Activated T-helper 1 cell treated with anti-CD3 and anti-CD28 coated beads, Interleukin-12 subunit alpha, Interleukin-12 subunit beta, Interleukin-2, Interleukin-4 antibody, amounts not matched to agents 30 ng/mL and 10 ng/mL and 1 ng/mL, durations not matched to agents 14 hours and 24 hours and 36 hours (primary cell): ENCODE data around the gene GOLPH3. TPM values are rescaled to one million over a fixed set of nuclear protein-coding genes. Genes with fewer than 3 reads are reported as not detected.

Source experiments
- DNase-seq: peaks from one replicate; pipeline ENCODE4 v3.0.0; 2021; ENCODE audit warnings: low spot score
- H3K27ac Mint-ChIP-seq: one replicate; pipeline ENCODE4 v1.8.0; 2021; ENCODE audit warnings: mild to moderate bottlenecking, mixed read lengths
- H3K27me3 Mint-ChIP-seq: one replicate; pipeline ENCODE4 v1.8.0; 2022; ENCODE audit warnings: mild to moderate bottlenecking, moderate library complexity, mixed read lengths; ENCODE audit not compliant: insufficient read depth
- H3K36me3 Mint-ChIP-seq: one replicate; pipeline ENCODE4 v1.8.0; 2021; ENCODE audit warnings: low read depth, mixed read lengths
- H3K4me1 Mint-ChIP-seq: one replicate; pipeline ENCODE4 v1.8.0; 2021; ENCODE audit warnings: low read depth, mixed read lengths
- H3K4me3 Mint-ChIP-seq: one replicate; pipeline ENCODE4 v1.8.0; 2021; ENCODE audit warnings: mild to moderate bottlenecking, moderate library complexity, mixed read lengths
- H3K9me3 Mint-ChIP-seq: one replicate; pipeline ENCODE4 v1.8.0; 2021; ENCODE audit warnings: mixed read lengths
- intact Hi-C: fragments of 100-400 bp; cut with micrococcal nuclease; formaldehyde crosslinking; loops from one replicate; pipeline ENCODE4 v1.15.1; 2024
- total RNA-seq: library from RNA; stranded (reverse); gene quantifications from 2 replicates; pipeline ENCODE4 v1.2.3, GENCODE V29; 2022

Gene GOLPH3
- total RNA-seq, 1 donor from 2014 or later, result 85.1 TPM

GRCh38 chr5:32099486-32100035, 74.6 kb downstream of the GOLPH3 start:
- Mint-ChIP-seq H3K4me3 (no peak overlapping the region), H3K27ac (no peak overlapping the region), H3K36me3 (peaks cover 6% of the 10 kb centered on the region), H3K9me3 (no peaks in the 10 kb centered on the region), H3K27me3 (no peaks in the 10 kb centered on the region), H3K4me1 (no peaks in the 10 kb centered on the region)
- DNase-seq, result no peak
- intact Hi-C loops, result no loop called here

GRCh38 chr5:32098890-32099310, 75.2 kb downstream of the GOLPH3 start:
- Mint-ChIP-seq H3K9me3 (no peaks in the 10 kb centered on the region), H3K36me3 (peaks cover 6% of the 10 kb centered on the region), H3K4me3 (no peak overlapping the region), H3K27me3 (no peaks in the 10 kb centered on the region), H3K27ac (no peak overlapping the region), H3K4me1 (no peaks in the 10 kb centered on the region)
- intact Hi-C loops, result no loop called here
- DNase-seq, result no peak

GRCh38 chr5:32098291-32098690, 75.8 kb downstream of the GOLPH3 start:
- DNase-seq, result no peak
- Mint-ChIP-seq H3K27ac (no peak overlapping the region), H3K4me1 (no peaks in the 10 kb centered on the region), H3K27me3 (no peaks in the 10 kb centered on the region), H3K36me3 (peaks cover 6% of the 10 kb centered on the region), H3K9me3 (no peaks in the 10 kb centered on the region), H3K4me3 (no peak overlapping the region)
- intact Hi-C loops, result no loop called here

- no peak for DNase-seq
- intact Hi-C loops, result no loop called here
- H3K9me3 Mint-ChIP-seq, result no peaks in the 10 kb centered on the region
- H3K4me3 Mint-ChIP-seq, result no peak overlapping the region
- no peaks in the 10 kb centered on the region for H3K4me1 Mint-ChIP-seq
- H3K27ac Mint-ChIP-seq, result no peak overlapping the region
- H3K27me3 Mint-ChIP-seq, result no peaks in the 10 kb centered on the region
- peaks cover 3% of the 10 kb centered on the region for H3K36me3 Mint-ChIP-seq
Observed at GRCh38 chr5:32096891-32097595, 77.1 kb downstream of the GOLPH3 start.

- Mint-ChIP-seq H3K27me3 (no peaks in the 10 kb centered on the region), H3K27ac (no peak overlapping the region), H3K4me3 (no peak overlapping the region), H3K4me1 (no peaks in the 10 kb centered on the region), H3K36me3 (peaks cover 3% of the 10 kb centered on the region), H3K9me3 (no peaks in the 10 kb centered on the region)
- no peak for DNase-seq
- intact Hi-C loops, result no loop called here
Observed at GRCh38 chr5:32095261-32095671, 78.9 kb downstream of the GOLPH3 start.

GRCh38 chr5:32094691-32095090, 79.4 kb downstream of the GOLPH3 start:
- no peaks in the 10 kb centered on the region for H3K4me1 Mint-ChIP-seq
- no peak for DNase-seq
- no peaks in the 10 kb centered on the region for H3K27me3 Mint-ChIP-seq
- no peak overlapping the region for H3K4me3 Mint-ChIP-seq
- no peaks in the 10 kb centered on the region for H3K9me3 Mint-ChIP-seq
- no peak overlapping the region for H3K27ac Mint-ChIP-seq
- peaks cover 3% of the 10 kb centered on the region for H3K36me3 Mint-ChIP-seq
- intact Hi-C loops, result no loop called here

- peak; percentile 38 for DNase-seq
- intact Hi-C loops, result loop anchor here (1.0 kb wide), 3 partner anchors 268 to 561 kb away; partner anchors contain the start of genes C5orf22 and DROSHA
- no peak overlapping the region for H3K4me3 Mint-ChIP-seq
- no peaks in the 10 kb centered on the region for H3K9me3 Mint-ChIP-seq
- H3K36me3 Mint-ChIP-seq, result no peaks in the 10 kb centered on the region
- no peaks in the 10 kb centered on the region for H3K27me3 Mint-ChIP-seq
- H3K27ac Mint-ChIP-seq, result no peak overlapping the region
- H3K4me1 Mint-ChIP-seq, result no peaks in the 10 kb centered on the region
Observed at GRCh38 chr5:32092938-32093812, 80.9 kb downstream of the GOLPH3 start.

GRCh38 chr5:32090755-32091128, 83.4 kb downstream of the GOLPH3 start:
- Mint-ChIP-seq H3K9me3 (no peaks in the 10 kb centered on the region), H3K36me3 (no peaks in the 10 kb centered on the region), H3K27ac (no peak overlapping the region), H3K27me3 (no peaks in the 10 kb centered on the region), H3K4me1 (no peaks in the 10 kb centered on the region), H3K4me3 (no peak overlapping the region)
- intact Hi-C loops, result no loop called here
- no peak for DNase-seq

- no peak for DNase-seq
- intact Hi-C loops, result no loop called here
- Mint-ChIP-seq H3K4me1 (no peaks in the 10 kb centered on the region), H3K9me3 (no peaks in the 10 kb centered on the region), H3K36me3 (no peaks in the 10 kb centered on the region), H3K27me3 (no peaks in the 10 kb centered on the region), H3K27ac (no peak overlapping the region), H3K4me3 (no peak overlapping the region)
Observed at GRCh38 chr5:32090026-32090754, 83.9 kb downstream of the GOLPH3 start.

- Mint-ChIP-seq H3K36me3 (no peaks in the 10 kb centered on the region), H3K27me3 (no peaks in the 10 kb centered on the region), H3K4me1 (no peaks in the 10 kb centered on the region), H3K4me3 (no peak overlapping the region), H3K27ac (no peak overlapping the region), H3K9me3 (no peaks in the 10 kb centered on the region)
- intact Hi-C loops, result no loop called here
- DNase-seq, result no peak
Observed at GRCh38 chr5:32089146-32090000, 84.7 kb downstream of the GOLPH3 start.

- H3K4me1 Mint-ChIP-seq, result no peaks in the 10 kb centered on the region
- no peaks in the 10 kb centered on the region for H3K36me3 Mint-ChIP-seq
- intact Hi-C loops, result no loop called here
- H3K27me3 Mint-ChIP-seq, result no peaks in the 10 kb centered on the region
- no peaks in the 10 kb centered on the region for H3K9me3 Mint-ChIP-seq
- no peak overlapping the region for H3K27ac Mint-ChIP-seq
- no peak overlapping the region for H3K4me3 Mint-ChIP-seq
- DNase-seq, result no peak
Observed at GRCh38 chr5:32088214-32088613, 85.9 kb downstream of the GOLPH3 start.
